Muscle of leg (tissue), 11 donors: Measurements from ENCODE around the gene SLC24A3. TPM values are rescaled to one million over a fixed set of nuclear protein-coding genes. Genes with fewer than 3 reads are reported as not detected.
"Not testable (repeated sequence)": the region's sequence is repeated elsewhere in the genome, so short reads cannot be mapped to it uniquely, and the experiment has no call there.

Source experiments
- DNase-seq: peaks from one replicate; pipeline ENCODE4 v3.0.0; 2013
- H3K27ac ChIP-seq: one replicate; pipeline ENCODE4 v1.5.1; 2013; ENCODE audit warnings: mild to moderate bottlenecking, low read length, control low read depth
- H3K27me3 ChIP-seq: one replicate; pipeline ENCODE4 v1.6.1; 2013; ENCODE audit warnings: low read length; ENCODE audit not compliant: control insufficient read depth, insufficient read depth
- H3K36me3 ChIP-seq: one replicate; pipeline ENCODE4 v1.6.1; 2013; ENCODE audit warnings: low read length; ENCODE audit not compliant: control insufficient read depth, insufficient read depth
- H3K4me1 ChIP-seq: one replicate; pipeline ENCODE4 v1.6.1; 2013; ENCODE audit warnings: low read length; ENCODE audit not compliant: control insufficient read depth, insufficient read depth
- H3K4me3 ChIP-seq: one replicate; pipeline ENCODE4 v1.5.1; 2013; ENCODE audit warnings: low read length, control low read depth
- H3K9me3 ChIP-seq: replicated peaks from 2 replicates; pipeline ENCODE4 v1.6.1; 2013; ENCODE audit warnings: low read depth, low read length; ENCODE audit not compliant: control insufficient read depth
- WGBS: methylation state at CpG from one replicate; pipeline ENCODE4 v1.1.5; 2013; ENCODE audit warnings: missing lambda C conversion rate; ENCODE audit not compliant: insufficient coverage; 5-methylcytosine and 5-hydroxymethylcytosine counted together
- polyA plus RNA-seq, 8 donors: library from polyadenylated mRNA; unstranded; fragments of 120-200 nt; gene quantifications; one replicate each; pipeline versions ENCODE4 v1.2.1 to v1.2.3, GENCODE V29; 2013; ENCODE audit warnings: inconsistent platforms in 1 of 8, low replicate concordance in 1 of 8; ENCODE audit not compliant: insufficient read length in 8 of 8, insufficient read depth in 1 of 8
- total RNA-seq: library from RNA; stranded (reverse); fragments of 120-200 nt; gene quantifications from one replicate; pipeline ENCODE4 v1.2.4, GENCODE V29; 2013

SLC24A3 gene
- total and polyA plus RNA-seq, 9 donors, result 5.9 to 21.6 (median 17.0) TPM

DNA sequence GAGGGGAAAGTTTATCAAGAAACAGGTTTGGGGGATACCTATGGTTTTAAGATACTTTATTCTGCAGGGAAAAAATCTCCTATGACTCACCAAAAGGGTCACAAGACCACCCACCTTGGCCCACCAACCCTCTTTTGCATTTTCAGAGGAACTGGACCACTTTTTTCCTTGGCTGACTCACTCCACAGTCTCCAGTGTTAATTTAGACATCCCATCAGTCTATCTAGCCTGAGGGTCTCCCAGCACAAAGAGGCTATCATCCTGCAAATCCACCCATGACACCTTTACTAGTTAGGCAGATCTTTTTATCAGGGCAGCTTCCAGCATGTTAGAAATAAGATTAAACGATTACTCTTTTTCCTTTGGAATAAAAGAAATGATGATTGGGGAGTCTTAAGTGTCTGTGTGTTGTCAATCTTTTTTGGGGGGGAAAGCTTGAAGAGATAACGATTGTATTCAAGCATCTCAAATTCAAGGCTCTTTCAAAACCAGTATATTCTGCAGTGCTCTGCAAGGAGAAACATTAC, 407.5 kb downstream of the SLC24A3 start:
- Histone ChIP-seq H3K27me3 (no peaks in the 10 kb centered on the region), H3K4me1 (peaks cover 41% of the 10 kb centered on the region), H3K4me3 (no peak overlapping the region), H3K9me3 (peaks cover 2% of the 10 kb centered on the region), H3K36me3 (no peaks in the 10 kb centered on the region), H3K27ac (peak overlapping the region; percentile 33)
- WGBS, result no CpG with 5 or more reads among the region's 2 CpGs
- no peak for DNase-seq

DNA sequence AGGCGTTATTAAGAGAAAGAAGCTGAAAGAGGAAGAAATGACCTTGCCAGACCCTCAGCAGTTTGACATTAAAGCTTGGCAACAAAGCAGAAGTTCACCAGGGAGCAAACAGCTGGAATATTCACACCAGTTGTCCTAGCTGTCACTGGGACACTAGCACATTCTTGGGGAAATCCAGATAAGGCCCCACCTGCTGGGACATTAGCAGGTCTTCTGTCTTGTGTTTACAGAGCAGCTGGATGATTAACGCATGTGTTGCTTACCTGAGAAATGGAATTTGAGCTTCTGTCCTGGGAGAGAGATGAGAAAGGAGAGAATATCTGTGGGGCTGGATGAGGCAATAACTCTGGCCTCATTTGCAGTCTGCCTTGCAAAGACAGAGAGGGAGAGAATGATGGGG, 408.0 kb downstream of the SLC24A3 start:
- peak; percentile 76 for DNase-seq
- H3K36me3 ChIP-seq, result no peaks in the 10 kb centered on the region
- H3K27me3 ChIP-seq, result no peaks in the 10 kb centered on the region
- no peak overlapping the region for H3K4me3 ChIP-seq
- H3K4me1 ChIP-seq, result peaks cover 41% of the 10 kb centered on the region
- WGBS, result 0% methylated on average over 2 of the region's 2 CpGs
- no peak overlapping the region for H3K27ac ChIP-seq
- peaks cover 2% of the 10 kb centered on the region for H3K9me3 ChIP-seq

DNA sequence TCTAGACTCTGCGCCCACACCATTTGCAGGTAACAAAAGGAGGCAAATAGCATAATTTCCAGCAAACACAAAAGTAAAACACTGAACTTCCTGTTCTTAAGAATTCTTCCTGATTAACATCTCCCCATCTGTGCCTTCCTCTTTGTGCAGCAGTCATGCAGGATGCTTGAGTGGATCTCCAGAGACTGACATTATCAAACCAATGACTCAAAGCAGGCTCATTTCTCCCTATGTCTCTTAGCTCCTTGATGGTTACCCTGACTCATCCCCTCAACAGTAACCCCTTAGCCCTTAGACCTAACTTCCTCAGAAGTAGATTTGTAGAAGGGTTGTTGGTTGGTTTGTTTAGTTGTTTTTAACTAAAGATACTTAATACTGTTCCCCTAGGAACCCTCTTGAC, 408.6 kb downstream of the SLC24A3 start:
- no CpG with 5 or more reads among the region's 1 CpG for WGBS
- H3K4me1 ChIP-seq, result peaks cover 41% of the 10 kb centered on the region
- H3K9me3 ChIP-seq, result peaks cover 2% of the 10 kb centered on the region
- DNase-seq, result no peak
- H3K27ac ChIP-seq, result no peak overlapping the region
- no peaks in the 10 kb centered on the region for H3K27me3 ChIP-seq
- no peak overlapping the region for H3K4me3 ChIP-seq
- no peaks in the 10 kb centered on the region for H3K36me3 ChIP-seq

DNA sequence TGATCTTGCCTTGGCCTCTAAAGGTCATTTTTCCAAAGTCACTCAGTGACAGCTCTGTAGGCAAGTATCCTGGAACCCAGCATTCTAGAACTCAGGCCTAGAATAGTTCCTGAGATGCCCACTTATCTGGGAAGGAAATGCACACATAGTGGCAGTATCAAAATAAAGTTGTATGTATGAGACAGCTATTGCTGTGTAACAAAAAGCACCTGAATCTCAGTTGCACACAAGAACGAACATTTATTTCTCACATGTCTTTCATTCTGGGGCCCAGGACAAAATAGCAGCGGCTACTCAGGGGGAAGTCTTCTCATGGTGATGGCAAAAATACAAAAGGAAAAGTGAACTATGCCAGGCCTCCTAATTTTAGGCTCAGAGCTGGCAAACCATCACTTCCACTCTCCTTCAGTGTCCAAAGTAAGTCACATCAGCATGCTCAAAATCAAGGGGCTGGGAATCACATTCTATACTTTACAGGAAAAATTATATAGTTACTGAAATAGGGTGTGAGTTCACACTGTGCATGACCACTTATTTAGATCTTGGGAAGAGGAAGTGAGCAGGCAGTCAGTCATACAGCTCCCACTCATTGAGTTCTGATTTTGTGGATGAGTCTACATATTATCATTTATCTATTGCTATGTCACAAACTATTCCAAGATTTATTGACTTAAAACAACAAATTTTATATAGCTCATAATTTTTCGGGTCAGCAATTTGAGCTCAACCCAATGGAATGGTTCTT, 412.0 kb downstream of the SLC24A3 start:
- Histone ChIP-seq H3K9me3 (peaks cover 2% of the 10 kb centered on the region), H3K4me1 (peaks cover 27% of the 10 kb centered on the region), H3K27ac (peak overlapping the region; percentile 64), H3K4me3 (no peak overlapping the region), H3K27me3 (no peaks in the 10 kb centered on the region), H3K36me3 (no peaks in the 10 kb centered on the region)
- DNase-seq, result no peak
- WGBS, result no CpG with 5 or more reads among the region's 3 CpGs

DNA sequence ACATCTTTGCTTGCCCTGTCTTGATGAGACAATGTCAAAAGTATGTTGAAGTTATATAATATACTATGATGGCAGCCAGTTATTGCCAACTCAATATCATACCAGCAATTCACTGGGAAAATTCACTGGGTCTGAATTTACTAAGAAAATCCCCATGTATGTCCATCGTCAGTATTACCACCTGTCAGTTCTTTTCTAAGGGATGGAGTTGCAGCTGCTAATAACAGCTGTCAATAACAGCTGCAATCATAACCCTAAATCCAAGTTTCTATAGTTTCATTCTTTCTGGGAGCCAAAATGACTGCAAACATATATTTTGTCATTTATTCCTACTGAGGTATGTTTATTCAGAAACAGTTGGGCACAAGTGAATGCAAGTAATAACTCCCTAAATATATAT, 413.0 kb downstream of the SLC24A3 start:
- H3K4me3 ChIP-seq, result no peak overlapping the region

DNA sequence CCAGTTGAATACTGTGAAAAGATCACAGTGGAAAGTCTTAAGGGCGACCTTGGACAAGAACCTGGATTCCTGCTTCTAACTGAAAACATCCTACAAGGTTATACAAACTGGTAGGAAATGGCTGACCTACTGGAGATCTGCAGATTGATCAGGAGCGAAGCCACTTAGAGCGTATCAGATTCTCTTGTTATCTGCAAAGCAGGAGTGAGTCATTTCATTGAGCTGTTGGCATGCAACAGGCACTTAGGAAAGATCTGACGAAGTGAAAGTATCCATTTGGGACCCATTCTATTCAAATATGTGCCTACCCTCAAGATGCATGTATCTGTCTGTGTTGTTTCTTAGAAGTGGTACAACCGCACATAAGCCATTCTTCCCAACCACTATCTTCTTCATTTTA, 414.5 kb downstream of the SLC24A3 start:
- H3K36me3 ChIP-seq, result no peaks in the 10 kb centered on the region
- DNase-seq, result no peak
- no peak overlapping the region for H3K4me3 ChIP-seq
- 80% methylated on average over 3 of the region's 5 CpGs for WGBS
- peaks cover 11% of the 10 kb centered on the region for H3K4me1 ChIP-seq
- peaks cover 4% of the 10 kb centered on the region for H3K9me3 ChIP-seq
- H3K27me3 ChIP-seq, result no peaks in the 10 kb centered on the region
- H3K27ac ChIP-seq, result peak overlapping the region; percentile 9

More for the DNA sequence above, 413.0 kb downstream of the SLC24A3 start:
- no peaks in the 10 kb centered on the region for H3K36me3 ChIP-seq
- WGBS, result no CpG with 5 or more reads among the region's 1 CpG
- H3K27ac ChIP-seq, result peak overlapping the region; percentile 70
- no peaks in the 10 kb centered on the region for H3K27me3 ChIP-seq
- peaks cover 4% of the 10 kb centered on the region for H3K9me3 ChIP-seq
- peak; percentile 84 for DNase-seq
- peaks cover 21% of the 10 kb centered on the region for H3K4me1 ChIP-seq

DNA sequence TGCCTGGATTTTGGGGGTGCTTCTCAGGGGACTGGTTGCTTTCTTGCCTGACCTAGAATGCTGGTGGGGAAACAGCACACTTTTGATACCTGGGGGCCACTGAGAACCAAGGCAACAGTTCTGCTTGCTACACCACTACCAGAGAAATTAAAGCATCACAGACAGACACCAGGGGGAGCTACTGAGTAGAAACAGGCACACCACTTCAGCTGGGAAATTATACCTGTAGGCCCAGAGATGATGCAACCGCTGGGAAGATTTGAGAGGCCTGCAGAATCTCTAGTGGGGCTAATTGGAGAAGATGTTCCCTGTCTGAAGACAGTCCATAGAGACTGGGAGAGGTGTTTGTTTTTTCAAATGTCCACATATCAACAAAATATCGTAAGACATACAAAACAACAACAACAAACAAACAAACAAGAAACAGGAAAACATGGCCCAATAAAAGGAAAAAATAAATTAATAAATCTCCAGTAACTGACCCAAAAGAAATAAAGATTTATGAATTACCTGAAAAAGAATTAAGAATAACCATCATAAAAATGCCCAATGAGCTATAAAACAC, 416.2 kb downstream of the SLC24A3 start:
- no CpG with 5 or more reads among the region's 2 CpGs for WGBS
- Histone ChIP-seq H3K9me3 (peaks cover 4% of the 10 kb centered on the region), H3K36me3 (no peaks in the 10 kb centered on the region), H3K27me3 (no peaks in the 10 kb centered on the region), H3K27ac (no peak overlapping the region), H3K4me1 (peaks cover 4% of the 10 kb centered on the region), H3K4me3 (no peak overlapping the region)
- DNase-seq, result peak; percentile 37

DNA sequence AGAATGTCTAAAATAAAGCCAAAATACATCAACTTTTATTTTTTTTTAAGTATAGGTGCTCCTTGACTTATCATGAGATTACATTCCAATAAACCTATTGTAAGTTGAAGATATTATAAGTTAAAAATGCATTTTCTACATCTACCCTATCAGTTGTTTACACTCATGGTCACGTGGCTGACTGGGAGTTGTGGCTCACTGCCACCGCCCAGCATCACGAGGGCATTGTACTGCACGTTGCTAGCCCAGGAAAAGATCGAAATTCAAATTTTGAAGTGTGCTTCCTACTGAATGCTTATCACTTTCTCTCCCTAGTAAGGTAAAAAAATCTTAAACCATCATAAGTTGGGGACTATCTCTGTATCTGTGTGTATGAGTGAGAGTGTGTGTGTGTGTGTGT, 419.0 kb downstream of the SLC24A3 start:
- Histone ChIP-seq H3K27me3 (no peaks in the 10 kb centered on the region), H3K36me3 (no peaks in the 10 kb centered on the region), H3K4me3 (no peak overlapping the region), H3K9me3 (peaks cover 2% of the 10 kb centered on the region), H3K4me1 (peaks cover 4% of the 10 kb centered on the region), H3K27ac (no peak overlapping the region)
- DNase-seq, result no peak
- WGBS, result 71% methylated on average over 3 of the region's 5 CpGs

DNA sequence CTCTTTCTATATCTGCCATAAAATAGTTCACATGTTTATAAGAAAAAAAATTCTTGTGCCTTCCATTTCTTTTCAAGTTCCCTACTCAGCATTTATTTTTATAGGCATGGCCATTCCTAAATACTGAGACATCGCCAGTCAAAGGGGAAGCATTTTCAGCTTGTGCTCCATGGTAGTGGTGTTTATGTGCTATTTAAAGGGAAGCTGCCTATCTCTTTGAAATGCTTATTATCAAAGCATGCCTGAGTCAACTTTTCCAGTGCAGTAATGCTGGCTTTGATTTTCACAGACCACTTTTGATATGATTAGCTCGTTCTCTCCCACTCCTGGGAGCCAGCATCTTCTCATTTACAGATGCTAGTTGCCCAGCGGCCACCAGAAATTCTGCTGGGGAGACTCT, 421.5 kb downstream of the SLC24A3 start:
- peak; percentile 43 for DNase-seq
- Histone ChIP-seq H3K4me1 (peaks cover 4% of the 10 kb centered on the region), H3K27ac (peak overlapping the region; percentile 67), H3K27me3 (no peaks in the 10 kb centered on the region), H3K4me3 (no peak overlapping the region), H3K9me3 (peaks cover 2% of the 10 kb centered on the region), H3K36me3 (no peaks in the 10 kb centered on the region)
- WGBS, result no CpG with 5 or more reads among the region's 3 CpGs

DNA sequence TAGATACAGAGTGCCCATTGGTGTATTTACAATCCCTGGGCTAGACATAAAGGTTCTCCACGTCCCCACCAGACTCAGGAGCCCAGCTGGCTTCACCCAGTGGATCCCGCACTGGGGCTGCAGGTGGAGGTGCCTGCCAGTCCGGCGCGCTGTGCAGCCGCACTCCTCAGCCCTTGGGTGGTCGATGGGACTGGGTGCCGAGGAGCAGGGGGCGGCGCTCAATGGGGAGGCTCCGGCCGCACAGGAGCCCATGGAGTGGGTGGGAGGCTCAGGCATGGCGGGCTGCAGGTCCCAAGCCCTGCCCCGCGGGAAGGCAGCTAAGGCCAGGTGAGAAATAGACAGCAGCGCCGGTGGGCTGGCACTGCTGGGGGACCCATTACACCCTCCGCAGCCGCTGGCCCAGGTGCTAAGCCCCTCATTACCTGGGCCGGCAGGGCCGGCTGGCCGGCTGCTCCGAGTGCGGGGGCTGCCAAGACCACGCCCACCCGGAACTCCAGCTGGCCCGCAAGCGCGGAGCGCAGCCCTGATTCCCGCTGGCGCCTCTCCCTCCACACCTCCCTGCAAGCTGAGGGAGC, 427.1 kb downstream of the SLC24A3 start:
- not testable (repeated sequence) for H3K4me3 ChIP-seq, DNase-seq, H3K27ac ChIP-seq, H3K27me3 ChIP-seq, H3K36me3 ChIP-seq, H3K9me3 ChIP-seq
- 94% methylated on average over 30 of the region's 32 CpGs for WGBS
- H3K4me1 ChIP-seq, result peaks cover 16% of the 10 kb centered on the region
